ENCODE data around the gene TBX6.
"Not testable (repeated sequence)": the region's sequence is repeated elsewhere in the genome, so short reads cannot be mapped to it uniquely, and the experiment has no call there.

Gene TBX6, protein sequence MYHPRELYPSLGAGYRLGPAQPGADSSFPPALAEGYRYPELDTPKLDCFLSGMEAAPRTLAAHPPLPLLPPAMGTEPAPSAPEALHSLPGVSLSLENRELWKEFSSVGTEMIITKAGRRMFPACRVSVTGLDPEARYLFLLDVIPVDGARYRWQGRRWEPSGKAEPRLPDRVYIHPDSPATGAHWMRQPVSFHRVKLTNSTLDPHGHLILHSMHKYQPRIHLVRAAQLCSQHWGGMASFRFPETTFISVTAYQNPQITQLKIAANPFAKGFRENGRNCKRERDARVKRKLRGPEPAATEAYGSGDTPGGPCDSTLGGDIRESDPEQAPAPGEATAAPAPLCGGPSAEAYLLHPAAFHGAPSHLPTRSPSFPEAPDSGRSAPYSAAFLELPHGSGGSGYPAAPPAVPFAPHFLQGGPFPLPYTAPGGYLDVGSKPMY

DNA sequence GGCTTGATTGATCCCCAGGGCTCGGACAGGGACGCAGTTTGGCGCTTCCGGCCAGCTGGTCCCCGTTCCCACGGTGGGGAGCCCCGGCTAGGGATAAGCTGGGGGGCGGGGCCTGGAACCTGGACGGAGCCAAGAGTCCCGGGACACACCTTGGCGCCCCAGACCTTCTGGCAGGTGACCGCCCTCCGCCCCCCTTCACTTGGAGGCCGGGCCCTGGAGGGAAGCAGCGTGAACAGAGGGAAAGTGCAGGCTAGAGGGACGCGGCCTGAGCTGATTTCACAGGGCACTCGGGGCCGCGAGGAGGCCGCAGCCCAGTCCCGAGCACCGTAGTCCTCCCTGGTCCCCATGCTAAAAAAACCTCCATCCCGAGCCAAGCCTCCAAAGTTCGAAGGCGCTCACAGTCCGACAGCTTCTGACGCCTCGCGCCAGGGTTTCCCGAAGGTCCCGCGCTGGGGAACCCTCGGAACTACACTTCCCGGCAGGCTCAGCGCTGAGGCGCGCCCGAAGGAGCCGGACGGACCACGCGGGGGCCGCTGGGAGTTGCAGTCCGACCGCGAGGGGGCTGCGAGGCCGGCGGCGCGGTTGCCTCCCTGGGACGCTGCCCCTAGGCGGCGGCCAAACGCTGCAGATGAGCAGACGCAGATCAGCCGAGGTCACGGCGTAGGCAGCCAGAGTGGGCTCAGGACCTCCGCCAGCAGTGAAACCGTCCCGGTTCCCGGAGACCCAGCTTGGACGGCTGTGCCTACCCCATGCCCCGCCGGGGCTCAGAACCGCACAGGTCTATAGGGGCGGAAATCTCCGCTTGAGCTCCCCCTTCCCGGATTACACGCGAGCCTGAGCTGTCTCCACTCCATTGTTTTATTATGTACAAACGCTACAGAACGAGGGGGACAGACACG is at the start of gene TBX6:
Gene TBX6, minus strand, starts transcription at position 451 of the 899 bp plus-strand sequence. CDS start 731 bp downstream, outside the sequence.
- DNase-seq, result peak; percentile 88

DNA sequence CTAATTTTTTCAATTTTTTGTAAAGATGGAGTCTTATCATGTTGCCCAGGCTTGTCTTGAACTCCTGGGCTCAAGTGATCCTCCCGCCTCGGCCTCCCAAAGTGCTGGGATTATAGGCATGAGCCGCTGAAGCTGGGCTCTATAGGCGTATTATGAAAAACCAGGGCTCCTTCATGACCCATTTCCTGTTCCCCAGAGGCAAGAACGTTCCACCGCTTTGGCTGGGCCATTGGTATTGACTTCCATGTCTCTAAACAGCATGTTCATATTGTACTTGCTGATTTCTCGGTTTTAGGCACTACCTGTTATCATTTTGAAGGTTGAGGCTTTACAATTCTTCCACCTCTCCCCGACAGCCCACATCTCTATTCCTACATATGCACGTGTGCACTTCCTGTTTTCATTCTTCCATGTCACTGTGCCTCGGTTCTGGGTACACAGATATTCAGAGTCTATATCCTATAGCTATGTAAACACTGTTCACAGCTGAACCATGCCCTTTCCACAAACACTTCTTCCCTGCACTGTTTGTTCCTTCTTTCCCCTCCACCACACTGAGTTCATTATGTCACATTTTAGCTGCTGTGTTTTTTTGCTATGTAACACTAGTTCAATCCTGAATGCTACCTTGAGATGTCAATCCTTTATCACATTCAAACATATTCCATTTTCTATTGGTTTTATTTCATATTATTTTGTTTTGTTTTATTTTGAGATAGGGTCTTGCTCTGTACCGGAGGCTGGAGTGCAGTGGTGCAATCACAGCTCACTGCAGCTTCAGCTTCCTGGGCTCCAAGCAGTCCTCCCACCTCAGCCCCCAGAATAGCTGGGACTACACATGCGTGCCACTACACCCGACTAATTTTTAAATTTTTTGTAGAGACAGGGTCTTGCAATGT is 48.1 kb upstream of the TBX6 start:
- DNase-seq, result no peak

DNA sequence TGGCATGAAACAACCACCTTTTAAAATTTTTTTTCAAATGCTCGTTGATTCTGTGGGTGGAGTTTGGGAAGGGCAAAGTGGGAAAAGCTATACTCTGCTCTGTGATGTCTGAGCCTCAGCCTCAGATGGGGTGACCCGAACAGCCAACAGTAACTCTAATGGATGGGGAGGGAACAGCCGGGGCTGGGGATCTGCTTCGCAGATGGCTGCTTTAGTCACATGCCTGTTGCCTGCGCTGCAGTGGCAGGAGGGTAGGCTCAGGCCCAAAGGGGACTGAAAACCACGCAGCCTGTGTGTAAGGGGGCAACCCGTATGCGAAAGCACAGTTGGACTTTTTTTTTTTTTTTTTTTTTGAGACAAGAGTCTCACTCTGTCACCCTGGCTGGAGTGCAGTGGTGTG is 46.2 kb upstream of the TBX6 start:
- DNase-seq, result no peak

DNA sequence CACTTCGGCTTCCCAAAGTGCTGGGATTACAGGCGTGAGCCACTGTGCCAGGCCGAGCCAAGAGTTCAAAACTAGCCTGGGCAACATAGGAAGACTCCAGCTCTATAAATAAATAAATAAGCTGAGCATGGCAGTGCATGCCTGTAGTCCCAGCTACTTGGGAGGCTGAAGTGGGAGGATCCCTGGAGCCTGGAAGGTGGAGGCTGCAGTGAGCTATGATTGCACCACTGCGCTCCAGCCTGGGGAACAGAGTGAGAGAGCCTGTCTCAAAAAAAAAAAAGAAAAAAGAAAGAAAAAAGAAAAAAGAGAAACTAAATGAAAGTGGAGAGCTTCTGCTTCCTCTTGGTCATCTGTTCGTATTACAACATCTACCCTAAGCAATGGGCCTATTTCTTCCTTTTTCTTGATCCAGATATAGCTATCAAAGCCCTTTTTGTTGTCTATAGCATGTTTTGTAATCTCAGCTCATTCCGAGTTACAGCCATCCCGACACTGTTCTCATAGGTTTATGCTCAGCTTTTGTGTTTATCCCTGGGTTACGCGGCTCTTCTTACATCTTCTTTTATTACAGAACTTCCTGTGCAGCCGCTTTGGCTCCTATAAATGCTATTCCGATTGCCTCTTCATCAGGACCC is 45.4 kb upstream of the TBX6 start:
- no peak for DNase-seq

DNA sequence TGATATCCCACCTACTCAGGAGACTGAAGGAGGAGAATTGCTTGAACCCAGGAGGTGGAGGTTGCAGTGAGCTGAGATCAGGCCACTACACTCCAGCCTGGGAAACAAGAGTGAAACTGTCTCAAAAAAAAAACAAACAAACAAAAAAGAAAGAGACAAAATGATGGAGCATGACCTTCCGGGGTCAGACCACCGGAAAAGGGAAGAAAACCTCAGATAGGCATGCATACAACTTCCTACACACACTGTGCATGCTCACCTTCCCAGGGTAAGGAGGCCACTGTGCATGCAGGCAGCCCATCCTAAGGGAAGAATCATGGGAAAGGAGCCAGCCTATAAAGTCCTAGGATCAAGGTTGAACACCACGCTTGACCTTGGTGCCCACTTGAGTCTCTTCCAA is 40.9 kb upstream of the TBX6 start:
- no peak for DNase-seq

DNA sequence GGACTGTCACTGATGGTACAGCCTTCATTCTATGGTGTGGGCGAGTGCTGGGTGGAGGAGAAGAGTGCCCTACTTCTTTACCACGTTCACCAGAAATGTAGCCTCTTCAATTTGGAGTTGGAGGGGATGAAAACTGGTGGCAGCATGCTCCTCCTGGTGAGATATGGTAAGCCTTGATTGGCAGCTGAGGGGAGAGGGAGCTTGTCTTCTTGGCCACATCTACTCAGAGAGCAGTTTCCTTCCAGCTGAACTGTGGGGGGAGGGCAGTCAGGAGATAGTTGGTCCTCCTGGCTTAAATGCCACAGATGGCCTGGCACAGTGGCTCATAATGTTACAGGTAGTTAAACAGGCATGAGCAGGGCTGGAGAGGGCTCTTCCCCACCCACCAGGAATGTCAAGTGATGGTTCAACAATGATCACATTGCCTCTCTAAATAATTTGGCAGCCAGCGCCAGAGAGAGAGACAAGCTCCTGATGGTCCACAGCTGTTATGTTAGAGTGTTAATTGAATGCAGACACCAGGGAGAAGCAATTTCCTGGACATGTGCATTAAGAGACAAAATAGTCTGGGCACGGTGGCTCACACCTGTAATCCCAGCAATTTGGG is 40.2 kb upstream of the TBX6 start:
- peak; percentile 55 for DNase-seq

DNA sequence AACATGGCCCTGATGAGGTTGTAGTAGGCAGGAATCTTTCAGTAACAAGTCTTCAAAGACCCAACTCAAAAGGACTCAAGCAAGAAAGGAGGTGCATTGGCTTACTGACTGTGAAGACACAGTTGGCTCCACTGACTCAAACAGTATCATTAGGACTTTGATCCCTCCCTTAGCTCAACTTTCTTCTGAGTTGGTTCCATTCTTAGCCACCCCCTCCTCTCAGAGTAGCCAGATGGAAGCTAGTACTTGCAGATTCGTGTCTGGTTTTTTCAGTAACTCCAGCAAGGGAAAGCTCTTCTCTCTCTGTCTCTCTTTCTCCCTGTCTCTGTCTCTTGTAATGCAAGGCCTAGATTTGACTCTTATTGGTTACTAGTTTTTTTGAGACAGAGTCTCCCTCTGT is 36.3 kb upstream of the TBX6 start:
- no peak for DNase-seq

DNA sequence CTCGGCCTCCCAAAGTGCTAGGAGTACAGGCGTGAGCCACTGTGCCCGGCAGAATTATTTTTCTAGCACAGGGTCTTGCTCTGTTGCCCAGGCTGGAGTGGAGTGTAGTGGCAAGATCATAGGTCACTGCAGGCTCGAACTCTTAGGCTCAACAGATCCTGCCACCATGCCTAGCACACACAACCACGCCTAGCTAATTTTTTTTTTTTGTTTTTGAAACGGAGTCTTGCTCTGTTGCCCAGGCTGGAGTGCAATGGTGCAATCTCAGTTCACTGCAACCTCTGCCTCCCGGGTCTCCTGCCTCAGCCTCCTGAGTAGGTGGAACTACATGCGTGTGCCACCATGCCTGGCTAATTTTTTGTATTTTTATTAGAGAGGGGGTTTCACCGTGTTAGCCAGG is 34.0 kb upstream of the TBX6 start:
- not testable (repeated sequence) for DNase-seq

DNA sequence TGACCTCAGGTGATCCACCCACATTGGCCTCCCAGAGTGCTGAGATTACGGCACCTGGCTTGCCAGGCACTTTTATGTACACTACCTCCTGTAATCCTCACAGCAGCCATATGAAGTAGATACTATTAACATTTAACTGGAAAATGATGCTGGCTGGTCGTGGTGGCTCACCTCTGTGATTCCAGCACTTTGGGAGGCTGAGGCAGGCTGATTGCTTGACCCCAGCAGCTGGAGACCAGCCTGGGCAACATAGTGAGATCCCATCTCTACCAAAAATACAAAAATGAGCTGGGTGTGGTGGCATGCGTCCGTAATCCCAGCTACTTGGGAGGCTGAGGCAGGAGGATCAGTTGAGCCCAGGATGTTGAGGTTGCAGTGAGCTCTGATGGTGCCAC is 33.3 kb upstream of the TBX6 start:
- no peak for DNase-seq

DNA sequence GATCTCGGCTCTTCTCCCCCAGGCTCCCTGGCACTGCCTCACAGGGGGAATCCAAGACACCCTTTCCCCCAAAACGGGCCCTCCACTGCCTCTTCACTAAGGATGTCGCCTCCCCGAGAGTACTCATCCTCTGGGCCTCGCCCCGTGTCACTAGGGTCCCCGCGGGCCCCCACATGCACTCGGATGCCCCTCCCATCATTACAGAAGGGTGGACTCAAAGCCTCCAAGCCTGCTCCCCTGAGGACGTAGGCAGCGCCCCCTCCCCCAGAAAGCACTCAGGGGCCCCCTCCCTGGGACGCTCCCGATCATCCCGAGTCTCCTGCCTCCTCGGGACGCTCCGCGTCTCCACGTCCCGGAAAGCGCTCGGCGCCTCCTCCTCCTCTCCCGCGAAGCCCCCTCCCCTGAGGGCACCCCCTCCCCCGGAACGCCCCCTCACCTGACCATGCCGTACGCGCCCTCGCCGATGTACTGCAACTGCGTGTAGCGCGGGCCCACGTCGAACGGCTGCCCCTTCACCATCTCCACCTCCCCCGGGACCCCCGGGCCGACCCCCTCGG is 31.0 kb upstream of the TBX6 start:
- DNase-seq, result no peak

DNA sequence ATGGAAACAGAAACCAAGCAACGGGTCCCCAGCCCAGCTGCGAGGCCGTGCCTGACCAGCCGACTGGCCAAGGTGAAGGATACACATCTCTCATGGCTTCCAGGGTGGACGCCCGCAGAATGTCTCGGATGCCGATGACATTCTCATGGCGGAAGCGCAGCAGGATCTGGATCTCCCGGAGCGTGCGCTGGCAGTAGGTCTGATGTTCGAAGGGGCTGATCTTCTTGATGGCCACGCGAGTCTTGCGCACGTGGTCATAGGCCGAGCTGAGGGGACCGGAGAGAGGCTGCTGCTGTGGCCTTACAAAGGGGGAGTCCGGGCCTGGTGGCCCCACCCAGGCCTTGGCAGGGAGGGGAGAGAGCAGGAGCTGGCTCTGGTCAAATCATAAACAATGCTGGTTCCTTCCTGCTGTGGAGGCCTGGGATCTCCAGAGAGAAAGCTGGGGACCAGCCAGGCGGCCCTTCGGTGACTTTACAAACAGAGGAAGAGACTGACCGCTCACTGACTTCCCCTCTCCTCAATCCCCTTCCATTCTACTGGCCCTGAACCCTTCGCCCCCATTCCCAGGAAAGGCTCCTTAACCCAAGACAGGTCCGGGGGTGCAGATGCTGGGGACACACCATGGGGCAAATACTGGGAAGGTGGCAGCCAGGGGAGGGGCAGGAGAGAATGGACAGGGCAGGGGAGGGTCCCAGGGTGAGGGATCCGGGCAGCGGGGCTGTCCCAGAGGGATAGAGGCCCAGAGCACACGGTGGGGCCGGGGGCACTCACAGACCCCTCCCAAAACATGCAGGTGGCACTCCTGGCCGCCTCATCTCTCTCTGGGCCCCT is 30.2 kb upstream of the TBX6 start:
- no peak for DNase-seq

DNA sequence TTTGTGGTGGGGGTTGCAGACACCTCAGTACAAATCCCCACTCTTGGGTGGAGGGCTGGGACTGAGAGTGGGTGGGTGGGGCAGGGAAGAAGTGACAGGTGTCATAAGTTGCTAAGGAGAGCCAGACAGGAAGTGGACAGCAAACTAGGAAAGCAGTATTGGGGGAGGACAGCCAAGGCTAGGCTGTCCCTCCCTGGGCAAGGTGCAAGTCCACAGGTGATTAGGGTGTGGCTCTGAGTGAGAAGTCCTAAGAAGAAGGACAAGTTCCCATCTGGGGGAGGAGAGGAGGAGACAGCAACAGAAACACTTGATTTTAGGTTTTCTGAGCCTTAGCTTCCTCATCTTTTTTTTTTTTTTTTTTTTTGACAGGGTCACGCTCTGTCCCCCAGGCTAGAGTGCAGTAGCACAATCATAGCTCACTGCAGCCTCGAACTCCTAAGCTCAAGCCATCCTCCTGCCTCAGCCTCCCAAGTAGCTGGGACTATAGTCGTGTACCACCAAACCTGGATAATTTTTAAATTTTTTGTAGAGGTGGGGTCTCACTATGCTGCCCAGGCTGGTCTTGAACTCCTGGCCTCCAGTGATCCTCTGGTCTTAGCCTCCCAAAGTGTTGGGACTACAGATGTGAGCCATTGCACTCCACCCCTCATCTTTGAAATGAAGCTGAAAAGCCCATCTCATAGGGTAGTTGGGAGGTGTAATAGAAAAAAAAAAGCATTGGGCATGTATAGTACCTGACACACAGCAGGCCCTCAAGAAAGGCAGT is 28.8 kb upstream of the TBX6 start:
- no peak for DNase-seq

DNA sequence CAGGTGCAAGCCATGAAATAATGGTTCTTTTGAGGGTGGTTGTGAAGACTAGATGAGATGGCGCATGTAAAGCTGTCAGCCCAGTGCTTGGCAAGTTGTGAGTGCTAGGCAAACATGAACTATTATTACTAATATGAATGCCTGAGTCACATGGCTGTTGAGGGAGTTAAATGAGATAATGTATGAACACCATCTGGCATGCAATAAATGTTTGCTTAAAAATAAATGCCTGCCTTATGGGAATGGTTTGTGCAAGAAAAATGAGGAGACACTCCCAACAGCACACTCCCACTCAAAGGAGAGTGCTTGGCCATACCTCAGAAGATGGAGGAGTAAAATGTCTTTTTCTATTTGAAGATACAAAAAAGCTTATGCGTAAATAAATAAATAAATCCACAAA is 27.7 kb upstream of the TBX6 start:
- no peak for DNase-seq

DNA sequence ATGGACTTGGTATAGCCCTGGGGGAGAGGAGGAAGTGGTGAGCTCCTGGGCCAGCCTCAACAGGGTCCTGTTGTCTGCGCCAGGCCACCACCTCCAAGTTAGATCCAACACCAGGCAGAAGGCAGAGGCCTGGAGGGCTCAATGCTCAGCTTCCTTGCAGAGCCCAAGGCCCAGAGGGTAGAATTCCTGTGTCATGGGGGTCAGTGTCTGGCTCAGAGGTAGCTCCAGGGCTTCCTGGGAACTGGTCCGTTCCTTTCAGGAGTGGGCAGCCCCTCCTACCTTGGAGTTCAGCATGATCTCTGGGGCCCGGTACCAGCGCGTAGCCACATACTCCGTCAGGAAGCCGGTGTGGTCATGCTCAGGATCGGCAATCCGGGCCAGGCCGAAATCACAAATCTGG is 26.0 kb upstream of the TBX6 start:
- DNase-seq, result no peak

DNA sequence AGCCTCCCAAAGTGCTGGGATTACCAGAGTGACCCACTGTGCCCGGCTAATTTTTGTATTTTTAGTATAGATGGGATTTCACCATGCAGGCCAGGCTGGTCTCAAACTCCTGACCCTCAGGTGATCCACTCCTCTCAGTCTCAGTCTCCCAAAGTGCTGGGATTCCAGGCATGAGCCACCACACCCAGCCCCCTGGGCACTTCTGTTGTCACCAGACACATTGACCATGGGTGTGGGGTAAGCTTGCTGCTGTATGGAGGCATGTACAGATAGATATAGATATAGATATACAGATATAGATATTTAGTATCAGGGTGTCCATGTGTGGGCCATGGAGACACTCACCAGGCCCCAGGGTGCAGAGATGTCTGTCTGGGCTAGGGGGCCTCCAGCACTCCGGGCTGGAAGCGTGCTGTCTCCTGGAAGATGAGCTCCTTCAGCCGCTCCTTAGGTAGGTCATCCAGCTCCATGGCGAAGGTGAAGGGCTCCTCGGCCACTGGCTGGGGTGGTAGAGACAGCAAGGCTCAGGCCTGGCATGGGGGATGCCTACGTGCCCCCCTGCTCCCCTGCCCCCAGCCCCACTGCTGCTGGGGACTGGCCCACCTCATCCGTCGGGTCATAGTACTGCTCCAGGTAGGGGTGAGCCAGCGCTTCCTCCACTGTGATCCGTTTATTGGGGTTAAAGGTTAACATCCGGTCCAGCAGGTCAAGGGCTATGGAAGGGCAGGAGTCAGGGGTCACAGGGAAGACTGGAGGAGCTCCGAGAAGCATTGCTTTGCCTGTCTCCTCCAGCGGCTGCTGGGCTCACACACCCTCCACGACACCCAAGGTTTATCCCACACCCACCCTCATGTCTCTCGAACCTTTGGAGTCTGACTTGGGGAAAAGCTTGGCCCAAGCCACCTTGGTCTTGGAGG is 24.8 kb upstream of the TBX6 start:
- no peak for DNase-seq

DNA sequence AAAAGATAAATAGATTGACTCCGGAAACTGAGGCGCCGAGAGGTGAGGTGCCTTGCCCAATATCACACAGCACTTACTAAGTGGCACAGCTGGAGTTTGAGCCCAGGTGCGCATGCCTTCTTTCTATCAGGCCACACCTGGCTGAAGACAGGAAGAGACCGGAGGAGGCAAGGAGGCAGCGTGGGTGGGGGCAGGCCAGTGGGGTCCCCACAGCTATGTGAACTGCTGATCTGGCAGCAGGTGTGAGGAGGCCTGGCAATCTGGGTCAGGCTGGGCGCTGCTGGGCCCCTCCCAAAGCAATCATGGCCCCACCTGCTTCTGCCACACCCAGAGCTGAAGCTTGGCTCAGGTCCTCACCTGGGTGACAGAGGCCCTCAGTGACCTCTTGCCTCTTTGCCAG is 23.5 kb upstream of the TBX6 start:
- DNase-seq, result no peak

DNA sequence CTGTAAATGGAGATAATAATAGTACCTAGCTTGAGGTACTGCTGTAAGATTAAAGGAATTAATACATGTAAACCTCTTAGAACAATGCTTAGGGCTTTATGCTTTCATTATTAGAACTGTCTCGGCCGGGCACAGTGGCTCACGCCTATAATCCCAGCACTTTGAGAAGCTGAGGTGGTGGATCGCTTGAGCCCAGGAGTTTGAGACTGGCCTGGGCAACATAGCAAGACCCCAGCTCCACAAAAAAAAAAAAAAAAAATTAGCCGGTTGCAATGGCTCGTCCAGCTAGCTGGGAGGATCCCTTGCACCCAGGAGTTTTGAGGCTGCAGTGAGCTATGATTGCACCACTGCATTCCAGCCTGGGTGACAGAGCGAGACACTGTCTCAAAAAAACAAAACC is 23.1 kb upstream of the TBX6 start:
- not testable (repeated sequence) for DNase-seq

DNA sequence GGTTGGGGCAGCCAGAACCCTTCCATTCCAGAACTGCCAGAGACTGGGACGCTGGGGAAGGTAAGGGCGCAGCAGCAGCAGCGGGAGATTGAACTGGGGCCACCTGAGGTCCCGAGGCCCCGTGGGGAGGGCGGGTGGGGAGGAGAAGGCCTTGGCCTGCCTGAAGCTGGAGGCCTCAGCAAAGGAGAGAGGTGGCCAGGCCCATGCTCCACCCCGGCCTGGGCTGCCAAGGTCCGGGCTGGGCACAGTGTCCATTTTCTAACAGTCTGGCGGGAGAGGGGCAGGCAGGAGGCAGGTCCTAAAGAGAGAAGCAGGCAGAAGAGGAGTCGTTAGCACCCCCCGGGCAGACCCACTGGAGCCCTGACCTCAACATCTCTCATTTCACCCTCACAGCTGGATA is 22.7 kb upstream of the TBX6 start:
- DNase-seq, result no peak
